GM18951 (cell line): Measurements from ENCODE around the gene KIDINS220.

Source experiments
- POLR2A ChIP-seq: IDR thresholded peaks from 4 replicates; pipeline ENCODE4 v1.6.1; 2011; ENCODE audit warnings: mild to moderate bottlenecking; ENCODE audit not compliant: insufficient read length, insufficient read depth; ENCODE audit errors: extremely low read depth
- in situ Hi-C: fragments of 300-500 bp; cut with MboI; formaldehyde crosslinking; loops from one replicate; pipeline ENCODE4 v1.12.0; 2022; ENCODE audit warnings: low sequenced_read_pairs, mixed read lengths, inconsistent platforms; ENCODE audit not compliant: unreplicated experiment

KIDINS220 gene

GRCh38 chr2:8806885-8807704 is 30.3 kb downstream of the KIDINS220 start:
- no peak for TF ChIP-seq POLR2A
- in situ Hi-C loops: no loop called here

- in situ Hi-C loops: no loop called here
- no peak for TF ChIP-seq POLR2A
These were observed 31.9 kb downstream of the KIDINS220 start for GRCh38 chr2:8805278-8806210.

GRCh38 chr2:8803658-8804379 is 33.6 kb downstream of the KIDINS220 start:
- no peak for TF ChIP-seq POLR2A
- in situ Hi-C loops: no loop called here

GRCh38 chr2:8802741-8803140 is 34.7 kb downstream of the KIDINS220 start:
- TF ChIP-seq POLR2A: no peak
- in situ Hi-C loops: no loop called here

- in situ Hi-C loops: no loop called here
- TF ChIP-seq POLR2A: no peak
These were observed 36.6 kb downstream of the KIDINS220 start for GRCh38 chr2:8800821-8801220.

GRCh38 chr2:8800218-8800617 is 37.2 kb downstream of the KIDINS220 start:
- in situ Hi-C loops: no loop called here

GRCh38 chr2:8799004-8799403 is 38.4 kb downstream of the KIDINS220 start:
- no peak for TF ChIP-seq POLR2A
- in situ Hi-C loops: no loop called here

More at GRCh38 chr2:8800218-8800617, 37.2 kb downstream of the KIDINS220 start:
- TF ChIP-seq POLR2A: no peak

GRCh38 chr2:8798393-8798792 is 39.0 kb downstream of the KIDINS220 start:
- in situ Hi-C loops: no loop called here
- no peak for TF ChIP-seq POLR2A

- in situ Hi-C loops: no loop called here
- no peak for TF ChIP-seq POLR2A
These were observed 39.7 kb downstream of the KIDINS220 start for GRCh38 chr2:8797682-8798081.

- in situ Hi-C loops: no loop called here
These were observed 40.4 kb downstream of the KIDINS220 start for GRCh38 chr2:8796878-8797550.

GRCh38 chr2:8796315-8796848 is 41.0 kb downstream of the KIDINS220 start:
- in situ Hi-C loops: no loop called here
- TF ChIP-seq POLR2A: no peak

More at GRCh38 chr2:8796878-8797550, 40.4 kb downstream of the KIDINS220 start:
- TF ChIP-seq POLR2A: no peak
